Hepatocyte (in vitro differentiated cells): ENCODE data around the gene ITGB2.

Experiments
- CTCF ChIP-seq: fragments of 200-600 bp; sonication (generic); IDR thresholded peaks from 2 replicates; pipeline ENCODE4 v1.5.1; 2016; ENCODE audit warnings: antibody characterized with exemption, mild to moderate bottlenecking; ENCODE audit not compliant: poor library complexity
- EZH2 ChIP-seq: fragments of 200-600 bp; sonication (generic); IDR thresholded peaks from 2 replicates; pipeline ENCODE4 v1.6.1; 2016; ENCODE audit warnings: antibody characterized with exemption, mild to moderate bottlenecking, borderline replicate concordance

DNA sequence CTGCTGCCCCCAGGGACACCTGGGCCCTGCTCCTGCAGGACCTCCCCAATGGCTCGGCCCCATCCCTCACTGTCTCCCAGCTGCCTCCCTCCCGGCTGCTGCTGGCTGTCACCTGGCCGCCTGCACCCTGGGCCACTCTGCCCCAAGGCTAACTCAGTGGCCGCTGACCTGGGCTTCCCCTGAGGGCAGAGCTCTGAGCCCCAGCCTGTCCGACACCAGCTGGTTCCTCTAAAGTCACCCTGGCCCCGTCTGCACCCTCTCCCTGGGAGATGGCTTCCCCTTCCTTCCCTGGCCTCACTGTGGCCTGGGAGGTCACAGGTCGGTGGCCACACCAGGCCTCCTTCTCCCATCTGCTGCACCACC lies 15.0 kb downstream of the ITGB2 start:
- TF ChIP-seq CTCF = no peak
- no peak for TF ChIP-seq EZH2
